Neuronal stem cell (in vitro differentiated cells): Measurements from ENCODE around the gene AMOTL1.
"Not testable (repeated sequence)": the region's sequence is repeated elsewhere in the genome, so short reads cannot be mapped to it uniquely, and the experiment has no call there.

Experiments used
- DNase-seq: peaks from one replicate; pipeline ENCODE4 v3.0.0-alpha.2; 2013; ENCODE audit warnings: low spot score
- H2AFZ ChIP-seq: one replicate; pipeline ENCODE4 v1.6.1; 2013; ENCODE audit warnings: mild to moderate bottlenecking, low read length, inconsistent platforms
- H2AK5ac ChIP-seq: 2 replicates; pipeline ENCODE4 v1.6.1; 2013; ENCODE audit warnings: low read depth, mild to moderate bottlenecking, inconsistent platforms, low read length, moderate library complexity, mixed read lengths
- H2BK120ac ChIP-seq: 2 replicates; pipeline ENCODE4 v1.6.1; 2013; ENCODE audit warnings: low read depth, mild to moderate bottlenecking, inconsistent platforms, low read length, moderate library complexity, mixed read lengths
- H2BK12ac ChIP-seq: one replicate; pipeline ENCODE4 v1.6.1; 2013; ENCODE audit warnings: low read length, inconsistent platforms
- H2BK15ac ChIP-seq: 2 replicates; pipeline ENCODE4 v1.6.1; 2013; ENCODE audit warnings: mild to moderate bottlenecking, low read length, inconsistent platforms, mixed read lengths
- H2BK5ac ChIP-seq: one replicate; pipeline ENCODE4 v1.6.1; 2013; ENCODE audit warnings: inconsistent platforms, mild to moderate bottlenecking, low read length, moderate library complexity
- H3K14ac ChIP-seq: one replicate; pipeline ENCODE4 v1.6.1; 2013; ENCODE audit warnings: low read length, inconsistent platforms
- H3K18ac ChIP-seq: 2 replicates; pipeline ENCODE4 v1.6.1; 2013; ENCODE audit warnings: low read length, inconsistent platforms
- H3K23ac ChIP-seq: 2 replicates; pipeline ENCODE4 v1.6.1; 2013; ENCODE audit warnings: low read depth, mild to moderate bottlenecking, mixed read lengths, low read length, inconsistent platforms; ENCODE audit not compliant: poor library complexity
- H3K27ac ChIP-seq: replicated peaks from 3 replicates; pipeline ENCODE4 v1.5.1; 2013; ENCODE audit warnings: low read length, inconsistent platforms
- H3K27me3 ChIP-seq, 3 experiments: 2 replicates each; pipeline ENCODE4 v1.6.1; 2013; ENCODE audit warnings: low read length in 3 of 3, mild to moderate bottlenecking in 2 of 3, inconsistent platforms in 1 of 3, low read depth in 1 of 3, mixed read lengths in 1 of 3, moderate library complexity in 1 of 3; ENCODE audit not compliant: control insufficient read depth in 3 of 3, insufficient read depth in 3 of 3
- H3K36me3 ChIP-seq, 2 donors: replicated peaks in 1 of 2; 2 replicates each; pipeline ENCODE4 v1.6.1; 2013; ENCODE audit warnings: low read length in 2 of 2; ENCODE audit not compliant: control insufficient read depth in 2 of 2, insufficient read depth in 2 of 2
- H3K4ac ChIP-seq: 2 replicates; pipeline ENCODE4 v1.6.1; 2013; ENCODE audit warnings: inconsistent platforms, mild to moderate bottlenecking, low read length, moderate library complexity
- H3K4me1 ChIP-seq, 2 donors: 1 replicate in 1 of 2; 2 replicates in 1 of 2; pipeline ENCODE4 v1.6.1; 2013; ENCODE audit warnings: low read length in 2 of 2, low read depth in 1 of 2; ENCODE audit not compliant: control insufficient read depth in 2 of 2, insufficient read depth in 1 of 2
- H3K4me2 ChIP-seq: one replicate; pipeline ENCODE4 v1.6.1; 2013; ENCODE audit warnings: mild to moderate bottlenecking, low read length, inconsistent platforms; ENCODE audit not compliant: insufficient read depth, poor library complexity, severe bottlenecking
- H3K4me3 ChIP-seq, 2 donors: 2 replicates each; pipeline ENCODE4 v1.5.1; 2013; ENCODE audit warnings: low read length in 2 of 2, mild to moderate bottlenecking in 2 of 2, inconsistent platforms in 1 of 2, moderate library complexity in 1 of 2
- H3K79me1 ChIP-seq: one replicate; pipeline ENCODE4 v1.6.1; 2013; ENCODE audit warnings: low read depth, mild to moderate bottlenecking, inconsistent platforms, low read length, moderate library complexity
- H3K9ac ChIP-seq: one replicate; pipeline ENCODE4 v1.6.1; 2013; ENCODE audit warnings: mild to moderate bottlenecking, low read depth, low read length, inconsistent platforms; ENCODE audit not compliant: poor library complexity
- H3K9me3 ChIP-seq, 2 donors: replicated peaks in 1 of 2; 2 replicates each; pipeline versions ENCODE3 to v1.6.1; 2013; ENCODE audit warnings: low read length in 2 of 2, mild to moderate bottlenecking in 2 of 2, inconsistent platforms in 1 of 2, low read depth in 1 of 2, mixed read lengths in 1 of 2, moderate library complexity in 1 of 2; ENCODE audit not compliant: control insufficient read depth in 2 of 2, insufficient read depth in 1 of 2
- H4K8ac ChIP-seq: one replicate; pipeline ENCODE4 v1.6.1; 2013; ENCODE audit warnings: low read depth, mild to moderate bottlenecking, inconsistent platforms, low read length, moderate library complexity
- H4K91ac ChIP-seq: one replicate; pipeline ENCODE4 v1.6.1; 2013; ENCODE audit warnings: low read length, low read depth, mild to moderate bottlenecking, inconsistent platforms; ENCODE audit not compliant: poor library complexity
- WGBS, 2 donors: extraction: QIAGEN DNeasy Blood & Tissue Kit; methylation state at CpG; one replicate each; pipeline ENCODE4 v1.1.7; 2013; ENCODE audit warnings: missing lambda C conversion rate in 2 of 2, mixed read lengths in 1 of 2; ENCODE audit not compliant: insufficient read length in 2 of 2, insufficient replicate concordance in 1 of 2; ENCODE audit errors: extremely low coverage in 2 of 2; 5-methylcytosine and 5-hydroxymethylcytosine counted together

AMOTL1 gene

DNA sequence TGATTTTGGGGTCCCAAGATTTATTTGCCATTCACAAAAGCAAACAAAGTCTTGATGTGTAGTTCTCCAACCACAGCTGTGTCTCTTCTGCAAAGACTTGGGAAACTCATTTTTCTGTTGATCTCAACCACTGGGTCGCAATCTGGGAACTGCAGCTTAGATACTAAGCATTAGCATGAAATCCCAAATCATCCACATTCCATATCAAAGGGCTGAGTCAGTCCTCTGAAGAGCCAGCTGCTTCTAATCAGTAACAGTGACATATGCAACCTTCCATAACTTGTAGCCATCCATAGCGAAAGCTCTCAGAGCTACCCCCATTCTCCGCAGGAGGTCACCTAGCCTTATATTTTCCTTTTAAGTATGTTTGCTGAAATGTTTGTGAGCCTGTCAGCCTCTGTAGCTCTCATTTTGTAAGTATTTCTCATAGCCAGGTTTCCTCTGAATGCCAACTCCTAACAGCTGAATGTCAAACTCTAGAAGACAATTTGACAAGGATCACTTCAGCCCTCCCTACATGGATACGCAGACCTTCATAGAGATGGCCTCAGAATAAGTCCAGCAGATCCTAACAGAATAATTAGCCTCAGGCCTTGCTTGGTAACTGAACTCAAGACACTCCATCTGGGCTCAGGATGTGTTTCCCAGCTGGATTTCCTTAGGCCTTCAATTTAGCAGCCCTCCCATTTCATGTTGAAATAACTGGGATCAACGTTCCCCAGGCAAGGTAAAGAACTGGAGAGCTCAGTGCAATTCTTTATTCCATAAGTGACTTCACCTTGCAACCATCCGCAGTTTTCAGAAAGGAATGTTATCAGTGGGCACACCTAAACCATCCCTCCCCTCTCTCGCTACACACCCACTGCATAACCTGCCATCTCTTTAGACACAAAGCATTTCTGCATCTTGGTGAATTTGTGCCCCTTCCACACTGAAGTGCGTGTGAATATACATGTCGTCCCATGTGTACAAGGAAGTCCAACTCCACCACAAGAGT lies 44.9 kb downstream of the AMOTL1 start:
- not testable (repeated sequence) for H2BK15ac ChIP-seq, H3K27me3 ChIP-seq, H3K18ac ChIP-seq, H2BK120ac ChIP-seq, H3K4me3 ChIP-seq, H3K4me2 ChIP-seq, H2BK5ac ChIP-seq, H2AFZ ChIP-seq, H4K8ac ChIP-seq, DNase-seq, H3K79me1 ChIP-seq, H4K91ac ChIP-seq, H2BK12ac ChIP-seq, H3K23ac ChIP-seq, H2AK5ac ChIP-seq, H3K14ac ChIP-seq, H3K27ac ChIP-seq, H3K4ac ChIP-seq, H3K4me1 ChIP-seq, H3K9ac ChIP-seq
- no CpG with 5 or more reads among the region's 9 CpGs for WGBS, 2 donors
- Histone ChIP-seq H3K9me3 (peaks cover 17 to 63% of the 10 kb centered on the region in 2 donors), H3K36me3 (peaks cover 16 to 85% of the 10 kb centered on the region in 2 donors)

GRCh38 chr11:94814272-94814976 lies 46.3 kb downstream of the AMOTL1 start:
- Histone ChIP-seq H3K4me3 (no peak overlapping the region), H3K27me3 (no peaks in the 10 kb centered on the region), H3K79me1 (no peaks in the 10 kb centered on the region), H2BK12ac (no peak overlapping the region), H3K36me3 (peaks cover 17 to 89% of the 10 kb centered on the region in 2 donors), H2BK120ac (no peak overlapping the region), H3K9me3 (peaks cover 17 to 76% of the 10 kb centered on the region in 2 donors), H3K27ac (no peak overlapping the region), H3K9ac (no peak overlapping the region), H3K4ac (no peak overlapping the region), H3K14ac (no peak overlapping the region), H3K23ac (no peak overlapping the region), H2AK5ac (no peak overlapping the region), H4K91ac (no peak overlapping the region), H4K8ac (no peak overlapping the region), H2BK15ac (no peak overlapping the region), H3K4me2 (no peak overlapping the region), H2BK5ac (no peak overlapping the region), H3K18ac (no peak overlapping the region), H2AFZ (no peak overlapping the region), H3K4me1 (no peaks in the 10 kb centered on the region)
- DNase-seq = no peak
- no CpG with 5 or more reads among the region's 7 CpGs for WGBS, 2 donors

DNA sequence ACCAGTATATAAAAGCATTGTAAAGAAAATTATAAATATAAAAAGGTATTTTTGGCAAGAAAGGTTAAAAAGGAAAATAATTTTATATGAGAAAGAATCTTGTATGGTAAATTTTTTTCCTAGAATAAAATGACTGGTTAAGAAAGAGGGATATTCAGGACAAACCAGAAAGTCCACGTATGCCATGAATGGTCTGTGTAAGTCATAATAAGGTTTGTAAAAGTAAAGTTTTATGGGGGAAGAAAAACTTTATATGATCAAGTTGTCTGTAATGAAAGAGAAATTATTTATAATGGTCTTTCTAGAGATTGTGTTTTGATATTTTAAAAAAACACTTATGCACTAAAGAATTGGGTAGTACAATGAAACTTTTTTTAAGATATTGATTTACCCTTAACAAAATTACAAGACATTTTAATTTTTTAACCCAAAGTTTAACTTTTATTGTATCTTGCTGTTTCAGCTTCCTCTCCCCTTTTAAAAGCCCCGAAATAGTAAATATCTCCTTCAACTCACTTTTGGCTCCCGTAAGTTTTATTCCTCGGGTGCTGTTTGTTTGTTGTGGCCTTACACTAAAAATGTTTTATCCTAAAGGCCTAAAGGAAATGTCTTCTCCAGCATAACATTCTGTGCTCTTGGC lies 47.7 kb downstream of the AMOTL1 start:
- WGBS, 2 donors = no CpG with 5 or more reads among the region's 4 CpGs
- no peak overlapping the region for H2BK5ac ChIP-seq
- no peak overlapping the region for H3K23ac ChIP-seq
- no peak overlapping the region for H4K8ac ChIP-seq
- no peak overlapping the region for H3K18ac ChIP-seq
- DNase-seq = peak; percentile 40
- no peak overlapping the region for H2BK120ac ChIP-seq
- no peak overlapping the region for H2BK12ac ChIP-seq
- no peak overlapping the region for H2AK5ac ChIP-seq
- H4K91ac ChIP-seq = no peak overlapping the region
- no peak overlapping the region for H3K4me3 ChIP-seq
- H3K79me1 ChIP-seq = no peaks in the 10 kb centered on the region
- no peak overlapping the region for H2BK15ac ChIP-seq
- H3K36me3 ChIP-seq = peaks cover 21 to 89% of the 10 kb centered on the region in 2 donors
- no peak overlapping the region for H3K4ac ChIP-seq
- H3K27me3 ChIP-seq = no peaks in the 10 kb centered on the region
- no peak overlapping the region for H3K27ac ChIP-seq
- H3K9ac ChIP-seq = no peak overlapping the region
- peaks cover 20 to 76% of the 10 kb centered on the region in 2 donors for H3K9me3 ChIP-seq
- H3K4me2 ChIP-seq = no peak overlapping the region
- no peak overlapping the region for H3K14ac ChIP-seq
- no peaks in the 10 kb centered on the region for H3K4me1 ChIP-seq
- H2AFZ ChIP-seq = no peak overlapping the region
